Sigmoid colon (tissue), 4 donors: ENCODE data around the gene SART3.

Experiments used
- CTCF ChIP-seq, 4 experiments: fragments of 450-650 bp in 3 of 4; fragments of 200-600 bp in 1 of 4; IDR thresholded peaks; one replicate each; pipeline ENCODE4 v1.5.1; 2016 to 2019; ENCODE audit warnings: antibody characterized with exemption in 4 of 4, mild to moderate bottlenecking in 3 of 4, moderate library complexity in 2 of 4
- EP300 ChIP-seq, 4 donors: sonication (generic); formaldehyde crosslinking; IDR thresholded peaks; one replicate each; pipeline ENCODE4 v1.6.1; 2017; ENCODE audit warnings: antibody characterized with exemption in 4 of 4
- POLR2AphosphoS5 ChIP-seq, 4 donors: sonication (generic); formaldehyde crosslinking; IDR thresholded peaks; one replicate each; pipeline ENCODE4 v1.6.1; 2017; ENCODE audit warnings: antibody characterized with exemption in 4 of 4

DNA sequence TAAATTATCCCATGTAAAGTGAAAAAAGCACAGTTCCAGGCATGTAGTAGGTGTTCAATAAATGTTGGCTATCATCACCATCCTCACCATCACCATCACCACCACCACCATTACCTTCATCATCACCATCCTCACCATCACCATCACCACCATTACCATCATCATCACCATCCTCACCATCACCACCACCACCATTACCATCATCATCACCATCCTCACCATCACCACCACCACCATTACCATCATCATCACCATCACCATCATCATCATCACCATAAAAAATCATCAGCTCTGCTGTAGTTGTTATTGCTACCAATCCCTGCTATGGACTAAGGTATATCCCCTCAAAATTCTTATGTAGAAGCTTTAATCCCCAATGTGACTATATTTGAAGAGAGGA, 16.5 kb upstream of the SART3 start:
- TF ChIP-seq CTCF (IDR thresholded peaks at IDR 0.05) (no peak), EP300 (IDR thresholded peaks at IDR 0.05) (no peak), POLR2AphosphoS5 (IDR thresholded peaks at IDR 0.05) (no peak)
